ENCODE measurements around the gene SRGAP3.

The SRGAP3 gene

DNA sequence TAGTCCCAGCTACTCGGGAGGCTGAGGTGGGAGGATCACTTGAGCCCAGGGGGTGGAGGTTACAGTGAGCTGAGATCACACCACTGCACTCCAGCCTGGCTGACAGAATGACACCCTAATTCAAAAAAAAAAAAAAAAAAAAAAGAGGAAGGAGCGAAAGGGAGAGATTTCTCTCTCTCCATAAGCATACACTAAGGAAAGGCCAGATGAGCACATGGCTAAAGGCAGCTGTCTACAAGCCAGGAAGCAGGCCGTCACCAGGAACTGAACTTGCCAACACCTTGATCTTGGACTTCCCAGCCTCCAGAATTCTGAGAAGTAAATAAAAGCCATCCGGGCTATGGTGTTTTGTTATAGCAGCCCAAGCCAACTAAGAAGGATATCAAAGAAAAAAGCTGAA is 7.5 kb downstream of the SRGAP3 start:
- Histone ChIP-seq H3K79me2 (ENCODE audit: insufficient read depth, low read depth) (no peaks in the 10 kb centered on the region), H3K27me3 (ENCODE audit: insufficient read depth, low read depth) (no peaks in the 10 kb centered on the region), H3K36me3 (ENCODE audit: insufficient read depth) (no peaks in the 10 kb centered on the region), H3K4me3 (IDR thresholded peaks at IDR 0.05; ENCODE audit: insufficient read depth, low read depth, low read length) (no peak overlapping the region), H3K27ac (no peak overlapping the region), H4K20me1 (ENCODE audit: insufficient read depth) (no peaks in the 10 kb centered on the region), H3K4me1 (ENCODE audit: low read depth, poor library complexity, severe bottlenecking) (no peaks in the 10 kb centered on the region), H3K9ac (no peak overlapping the region), H3K4me2 (no peak overlapping the region), H2AFZ (ENCODE audit: low read depth) (no peak overlapping the region)
- TF ChIP-seq, protein P1, sequence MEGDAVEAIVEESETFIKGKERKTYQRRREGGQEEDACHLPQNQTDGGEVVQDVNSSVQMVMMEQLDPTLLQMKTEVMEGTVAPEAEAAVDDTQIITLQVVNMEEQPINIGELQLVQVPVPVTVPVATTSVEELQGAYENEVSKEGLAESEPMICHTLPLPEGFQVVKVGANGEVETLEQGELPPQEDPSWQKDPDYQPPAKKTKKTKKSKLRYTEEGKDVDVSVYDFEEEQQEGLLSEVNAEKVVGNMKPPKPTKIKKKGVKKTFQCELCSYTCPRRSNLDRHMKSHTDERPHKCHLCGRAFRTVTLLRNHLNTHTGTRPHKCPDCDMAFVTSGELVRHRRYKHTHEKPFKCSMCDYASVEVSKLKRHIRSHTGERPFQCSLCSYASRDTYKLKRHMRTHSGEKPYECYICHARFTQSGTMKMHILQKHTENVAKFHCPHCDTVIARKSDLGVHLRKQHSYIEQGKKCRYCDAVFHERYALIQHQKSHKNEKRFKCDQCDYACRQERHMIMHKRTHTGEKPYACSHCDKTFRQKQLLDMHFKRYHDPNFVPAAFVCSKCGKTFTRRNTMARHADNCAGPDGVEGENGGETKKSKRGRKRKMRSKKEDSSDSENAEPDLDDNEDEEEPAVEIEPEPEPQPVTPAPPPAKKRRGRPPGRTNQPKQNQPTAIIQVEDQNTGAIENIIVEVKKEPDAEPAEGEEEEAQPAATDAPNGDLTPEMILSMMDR (conservative IDR thresholded peaks at IDR 0.05; ENCODE audit: low read depth, low read length), result no peak

DNA sequence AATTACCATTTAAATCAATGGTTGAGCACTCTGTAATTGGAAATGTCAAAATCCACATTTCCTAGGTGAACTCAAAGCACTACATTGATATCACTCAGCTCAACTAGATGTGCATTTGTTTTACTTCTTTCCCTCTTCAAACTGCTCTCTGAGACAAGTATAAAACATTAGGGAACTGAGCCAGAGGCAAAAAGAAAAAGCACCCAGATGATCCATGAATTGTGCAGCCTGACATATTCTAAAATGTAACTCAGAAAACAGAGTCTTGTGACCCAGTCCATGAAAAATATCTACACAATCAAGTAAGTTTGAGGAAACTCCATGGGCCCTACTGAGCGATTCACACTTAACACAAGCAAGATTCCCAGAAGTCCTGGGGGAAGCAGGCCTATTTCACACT is 9.8 kb downstream of the SRGAP3 start:
- H4K20me1 ChIP-seq (ENCODE audit: insufficient read depth), result no peaks in the 10 kb centered on the region
- no peaks in the 10 kb centered on the region for H3K27me3 ChIP-seq (ENCODE audit: insufficient read depth, low read depth)
- H3K36me3 ChIP-seq (ENCODE audit: insufficient read depth), result no peaks in the 10 kb centered on the region
- no peak overlapping the region for H2AFZ ChIP-seq (ENCODE audit: low read depth)
- no peak overlapping the region for H3K27ac ChIP-seq
- H3K9ac ChIP-seq, result no peak overlapping the region
- TF ChIP-seq, protein P1 (conservative IDR thresholded peaks at IDR 0.05; ENCODE audit: low read depth, low read length), result no peak
- H3K4me2 ChIP-seq, result no peak overlapping the region
- H3K79me2 ChIP-seq (ENCODE audit: insufficient read depth, low read depth), result no peaks in the 10 kb centered on the region
- no peaks in the 10 kb centered on the region for H3K4me1 ChIP-seq (ENCODE audit: low read depth, poor library complexity, severe bottlenecking)
- H3K4me3 ChIP-seq (IDR thresholded peaks at IDR 0.05; ENCODE audit: insufficient read depth, low read depth, low read length), result no peak overlapping the region

DNA sequence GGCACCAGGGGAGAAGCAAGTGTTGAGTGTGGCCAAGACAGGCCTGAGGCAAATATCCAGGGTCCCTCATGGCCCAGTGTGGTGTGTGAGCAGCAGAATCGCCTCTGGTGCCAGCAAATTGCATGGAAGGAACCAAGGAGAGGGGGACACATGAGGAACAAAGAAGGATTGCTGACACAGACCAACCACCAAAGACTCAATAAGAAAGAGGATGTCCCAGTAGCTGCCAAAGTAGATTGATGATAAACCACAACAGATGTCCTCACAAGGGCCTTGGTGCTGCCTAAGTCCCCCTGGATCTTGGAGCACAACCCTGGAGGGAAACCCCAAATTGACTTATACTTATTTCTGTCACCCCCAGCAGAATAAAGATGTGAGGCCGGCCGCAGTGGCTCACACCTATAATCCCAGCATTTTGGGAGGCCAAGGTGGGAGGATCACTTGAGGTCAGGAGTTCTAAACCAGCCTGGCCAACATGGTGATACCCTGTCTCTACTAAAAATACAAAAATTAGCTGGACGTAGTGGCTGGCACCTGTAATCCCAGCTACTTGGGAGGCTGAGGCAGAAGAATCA is 10.6 kb downstream of the SRGAP3 start:
- Histone ChIP-seq H2AFZ (ENCODE audit: low read depth) (no peak overlapping the region), H3K27me3 (ENCODE audit: insufficient read depth, low read depth) (no peaks in the 10 kb centered on the region), H3K79me2 (ENCODE audit: insufficient read depth, low read depth) (no peaks in the 10 kb centered on the region), H3K27ac (no peak overlapping the region), H3K4me2 (no peak overlapping the region), H4K20me1 (ENCODE audit: insufficient read depth) (no peaks in the 10 kb centered on the region), H3K4me3 (IDR thresholded peaks at IDR 0.05; ENCODE audit: insufficient read depth, low read depth, low read length) (no peak overlapping the region), H3K9ac (no peak overlapping the region), H3K4me1 (ENCODE audit: low read depth, poor library complexity, severe bottlenecking) (no peaks in the 10 kb centered on the region), H3K36me3 (ENCODE audit: insufficient read depth) (no peaks in the 10 kb centered on the region)
- TF ChIP-seq, protein P1 (conservative IDR thresholded peaks at IDR 0.05; ENCODE audit: low read depth, low read length), result no peak

DNA sequence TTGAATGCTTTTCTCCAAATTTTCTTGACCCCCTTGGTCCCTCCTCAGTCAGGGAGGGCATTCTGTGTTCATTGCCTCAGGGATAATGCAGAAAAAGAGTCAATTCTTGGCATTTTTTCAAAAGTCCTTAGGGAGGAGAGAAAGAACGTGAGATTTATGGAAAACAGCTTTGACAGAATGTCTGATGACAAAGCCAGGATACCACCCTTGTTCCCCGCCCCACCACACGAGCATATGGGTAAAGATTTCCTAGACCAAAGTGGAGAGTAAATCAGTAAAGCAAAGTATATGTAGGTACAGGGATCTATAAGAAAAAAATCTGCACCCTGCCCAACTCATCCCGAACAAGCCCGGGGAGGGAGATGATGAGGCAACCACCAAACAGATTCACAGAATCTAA is 11.2 kb downstream of the SRGAP3 start:
- Histone ChIP-seq H3K36me3 (ENCODE audit: insufficient read depth) (no peaks in the 10 kb centered on the region), H3K79me2 (ENCODE audit: insufficient read depth, low read depth) (no peaks in the 10 kb centered on the region), H3K9ac (no peak overlapping the region), H3K27me3 (ENCODE audit: insufficient read depth, low read depth) (no peaks in the 10 kb centered on the region), H4K20me1 (ENCODE audit: insufficient read depth) (no peaks in the 10 kb centered on the region), H3K4me2 (no peak overlapping the region), H3K4me1 (ENCODE audit: low read depth, poor library complexity, severe bottlenecking) (no peaks in the 10 kb centered on the region), H3K4me3 (IDR thresholded peaks at IDR 0.05; ENCODE audit: insufficient read depth, low read depth, low read length) (no peak overlapping the region), H2AFZ (ENCODE audit: low read depth) (no peak overlapping the region), H3K27ac (no peak overlapping the region)
- TF ChIP-seq, protein P1 (conservative IDR thresholded peaks at IDR 0.05; ENCODE audit: low read depth, low read length), result no peak

Measured in KMS-11 (cell line).